Measurements from ENCODE around the gene HINT2. TPM values are rescaled to one million over a fixed set of nuclear protein-coding genes. Genes with fewer than 3 reads are reported as not detected.

The HINT2 gene
- total and polyA plus RNA-seq, 11 donors, result 48.7 to 139 (median 57.4) TPM

GRCh38 chr9:35835216-35835632 lies 20.4 kb upstream of the HINT2 start:
- Histone ChIP-seq H3K27ac (no peak overlapping the region), H3K27me3 (peaks cover 0 to 25% (median 0%) of the 10 kb centered on the region in 9 donors), H3K4me1 (peaks cover 3 to 41% (median 29%) of the 10 kb centered on the region in 12 donors), H3K36me3 (peaks cover 0 to 4% (median 0%) of the 10 kb centered on the region in 9 donors), H3K9me3 (no peaks in the 10 kb centered on the region), H3K4me3 (no peak overlapping the region)
- peak in 2 of 12 donors; percentile 15 to 23 for TF ChIP-seq CTCF (IDR thresholded peaks at IDR 0.05)
- TF ChIP-seq POLR2A (IDR thresholded peaks at IDR 0.05), result no peak
- WGBS, 4 donors, result 92 to 100% (median 96%) methylated on average over 3 of the region's 3 CpGs
- DNase-seq, result no peak
- intact Hi-C loops (cut with DNase I), result loop anchor here in 2 of 10 donors (5.0 kb wide), 2 partner anchors 37 to 42 kb away; partner anchors contain the start of gene OR13J1 (in 1 of the 2)
- no peak for ATAC-seq

GRCh38 chr9:35834260-35835215 lies 19.7 kb upstream of the HINT2 start:
- no peak for TF ChIP-seq CTCF (IDR thresholded peaks at IDR 0.05)
- TF ChIP-seq POLR2A (IDR thresholded peaks at IDR 0.05), result no peak
- Histone ChIP-seq H3K27ac (peak overlapping the region in 2 of 12 donors; percentile 19 to 34), H3K4me3 (no peak overlapping the region), H3K4me1 (peaks cover 3 to 47% (median 35%) of the 10 kb centered on the region in 12 donors), H3K36me3 (peaks cover 0 to 4% (median 0%) of the 10 kb centered on the region in 9 donors), H3K9me3 (no peaks in the 10 kb centered on the region), H3K27me3 (peaks cover 0 to 18% (median 0%) of the 10 kb centered on the region in 9 donors)
- intact Hi-C loops (cut with DNase I), result loop anchor here in 2 of 10 donors (5.0 kb wide), 2 partner anchors 38 to 43 kb away; partner anchors contain the start of gene OR13J1 (in 1 of the 2)
- DNase-seq, result no peak
- 85 to 88% (median 87%) methylated on average over 14 of the region's 14 CpGs for WGBS, 4 donors
- no peak for ATAC-seq

- intact Hi-C loops (cut with DNase I), result no loop called here
- peaks cover 3 to 52% (median 37%) of the 10 kb centered on the region in 12 donors for H3K4me1 ChIP-seq
- H3K27ac ChIP-seq, result peak overlapping the region in 7 of 12 donors; percentile 40 to 73 (median 66)
- H3K27me3 ChIP-seq, result peaks cover 0 to under 1% (median 0%) of the 10 kb centered on the region in 9 donors
- no peak for DNase-seq
- TF ChIP-seq CTCF (IDR thresholded peaks at IDR 0.05), result no peak
- TF ChIP-seq POLR2A (IDR thresholded peaks at IDR 0.05), result no peak
- WGBS, 4 donors, result 61 to 77% (median 76%) methylated on average over 5 of the region's 5 CpGs
- ATAC-seq, result no peak
- H3K36me3 ChIP-seq, result peaks cover 0 to 4% (median 0%) of the 10 kb centered on the region in 9 donors
- no peak overlapping the region for H3K4me3 ChIP-seq
- no peaks in the 10 kb centered on the region for H3K9me3 ChIP-seq
Measured at GRCh38 chr9:35832814-35833213, 18.0 kb upstream of the HINT2 start.

GRCh38 chr9:35831040-35831439 lies 16.2 kb upstream of the HINT2 start:
- peaks cover 3 to 58% (median 41%) of the 10 kb centered on the region in 12 donors for H3K4me1 ChIP-seq
- H3K4me3 ChIP-seq, result no peak overlapping the region
- no peak overlapping the region for H3K27ac ChIP-seq
- H3K9me3 ChIP-seq, result no peaks in the 10 kb centered on the region
- no peak for TF ChIP-seq POLR2A (IDR thresholded peaks at IDR 0.05)
- TF ChIP-seq CTCF (IDR thresholded peaks at IDR 0.05), result no peak
- no peaks in the 10 kb centered on the region for H3K27me3 ChIP-seq
- intact Hi-C loops (cut with DNase I), result no loop called here
- no peak for DNase-seq
- ATAC-seq, result no peak
- peaks cover 0 to 4% (median 0%) of the 10 kb centered on the region in 9 donors for H3K36me3 ChIP-seq
- WGBS, 4 donors, result 78 to 87% (median 81%) methylated on average over 4 of the region's 4 CpGs

Data from heart left ventricle (tissue), 16 donors.